Naive thymus-derived CD4-positive, alpha-beta T cell (primary cell): ENCODE measurements around the gene TMEM9. TPM values are rescaled to one million over a fixed set of nuclear protein-coding genes. Genes with fewer than 3 reads are reported as not detected.

Source experiments
- ATAC-seq: fragments of 150-1000 bp; cut with Tn5 transposase; 2 replicates; pipeline ENCODE4 v1.10.0; 2021; ENCODE audit warnings: mild to moderate bottlenecking, moderate library complexity
- CTCF ChIA-PET: fragments of 350-600 bp; sonication (Branson Sonifier 250); formaldehyde crosslinking; loops from one replicate; lab custom pipeline; 2021; ENCODE audit warnings: antibody characterized with exemption; lab: Charles Lee
- POLR2A ChIA-PET: fragments of 350-600 bp; sonication (Branson Sonifier 250); formaldehyde crosslinking; loops from one replicate; lab custom pipeline; 2021; ENCODE audit warnings: antibody characterized with exemption, inconsistent platforms; lab: Charles Lee
- DNase-seq, 9 donors: peaks; one replicate each; pipeline versions ENCODE4 v3.0.0 to v3.0.0-alpha.2; 2020 to 2022; ENCODE audit warnings: mixed read lengths in 1 of 9
- H3K27ac ChIP-seq: one replicate; pipeline ENCODE4 v1.7.0; 2013; ENCODE audit warnings: mild to moderate bottlenecking, low read depth, low read length, moderate library complexity
- H3K27me3 ChIP-seq, 2 donors: one replicate each; pipeline ENCODE4 v1.7.0; 2013; ENCODE audit warnings: low read length in 2 of 2, mild to moderate bottlenecking in 2 of 2, moderate library complexity in 2 of 2; ENCODE audit not compliant: control insufficient read depth in 2 of 2, insufficient read depth in 2 of 2
- H3K36me3 ChIP-seq, 3 experiments: 1 replicate in 2 of 3; 2 replicates in 1 of 3; pipeline ENCODE4 v1.7.0; 2013; ENCODE audit warnings: low read length in 3 of 3, mild to moderate bottlenecking in 3 of 3, moderate library complexity in 1 of 3; ENCODE audit not compliant: insufficient read depth in 3 of 3, control insufficient read depth in 2 of 3
- H3K4me1 ChIP-seq, 2 donors: one replicate each; pipeline ENCODE4 v1.7.0; 2013; ENCODE audit warnings: low read length in 2 of 2, mild to moderate bottlenecking in 2 of 2, moderate library complexity in 1 of 2; ENCODE audit not compliant: control insufficient read depth in 2 of 2, insufficient read depth in 2 of 2
- H3K4me3 ChIP-seq: 2 replicates; pipeline ENCODE4 v1.7.0; 2013; ENCODE audit warnings: mild to moderate bottlenecking, low read length
- H3K9me3 ChIP-seq, 3 experiments: 1 replicate in 2 of 3; 2 replicates in 1 of 3; pipeline ENCODE4 v1.7.0; 2013; ENCODE audit warnings: low read length in 3 of 3; ENCODE audit not compliant: control insufficient read depth in 2 of 3
- H3K27ac Mint-ChIP-seq, 9 donors: one replicate each; pipeline ENCODE4 v1.8.0; 2020 to 2022; ENCODE audit warnings: mixed read lengths in 9 of 9, mild to moderate bottlenecking in 8 of 9, moderate library complexity in 5 of 9, inconsistent platforms in 2 of 9
- H3K27me3 Mint-ChIP-seq, 5 donors: one replicate each; pipeline ENCODE4 v1.8.0; 2021 to 2022; ENCODE audit warnings: mixed read lengths in 5 of 5, mild to moderate bottlenecking in 1 of 5
- H3K36me3 Mint-ChIP-seq, 5 donors: one replicate each; pipeline ENCODE4 v1.8.0; 2020 to 2022; ENCODE audit warnings: mixed read lengths in 5 of 5, mild to moderate bottlenecking in 3 of 5, inconsistent platforms in 1 of 5
- H3K4me1 Mint-ChIP-seq, 7 donors: one replicate each; pipeline ENCODE4 v1.8.0; 2020 to 2022; ENCODE audit warnings: mixed read lengths in 7 of 7, mild to moderate bottlenecking in 3 of 7, inconsistent platforms in 1 of 7
- H3K4me3 Mint-ChIP-seq, 10 donors: one replicate each; pipeline ENCODE4 v1.8.0; 2020 to 2022; ENCODE audit warnings: mild to moderate bottlenecking in 10 of 10, mixed read lengths in 10 of 10, moderate library complexity in 6 of 10, inconsistent platforms in 2 of 10
- H3K9me3 Mint-ChIP-seq, 11 donors: one replicate each; pipeline ENCODE4 v1.8.0; 2020 to 2022; ENCODE audit warnings: mixed read lengths in 11 of 11, mild to moderate bottlenecking in 4 of 11, inconsistent platforms in 1 of 11, moderate library complexity in 1 of 11
- intact Hi-C, 2 donors: fragments of 100-400 bp; cut with micrococcal nuclease; formaldehyde crosslinking; loops; one replicate each; pipeline ENCODE4 v1.15.1; 2023
- polyA plus RNA-seq, 2 donors: library from polyadenylated mRNA; unstranded; fragments of 300-500 nt; fragmentation: Illumina TruSeq; gene quantifications; one replicate each; pipeline ENCODE4 v1.2.3, GENCODE V29; 2021
- total RNA-seq, 6 experiments: library from RNA in 5 of 6; stranded (reverse) in 5 of 6; gene quantifications; 1 replicate in 5 of 6; 2 replicates in 1 of 6; pipeline ENCODE4 v1.2.3 and lab custom pipeline; 2021 to 2026

The TMEM9 gene
- total and polyA plus RNA-seq, 7 experiments from 2014 or later, result 15.3 to 56.4 (median 22.7) TPM

DNA sequence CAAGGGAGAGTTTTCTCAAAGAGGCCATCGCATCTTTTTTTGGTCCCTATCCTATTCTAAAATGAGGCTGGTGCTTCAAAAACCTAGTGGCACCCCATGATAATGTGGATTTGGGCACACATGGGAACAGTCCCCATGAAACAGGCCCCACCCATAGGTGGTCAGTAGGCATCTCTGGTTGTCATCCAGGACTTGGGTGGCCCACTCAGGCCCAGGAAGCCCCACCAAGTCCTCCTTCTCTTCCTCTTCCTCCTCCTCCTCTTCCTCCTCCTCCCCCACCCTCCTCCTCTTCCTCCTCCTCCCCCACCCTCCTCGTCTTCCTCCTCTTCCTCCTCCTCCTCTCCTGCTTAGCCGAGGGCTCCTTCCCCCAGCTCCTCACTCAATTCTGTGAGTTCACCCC, 42.6 kb downstream of the TMEM9 start:
- Histone ChIP-seq H3K27ac (no peak overlapping the region), H3K27me3 (no peaks in the 10 kb centered on the region), H3K4me1 (peaks cover 0 to 7% of the 10 kb centered on the region in 2 donors), H3K4me3 (no peak overlapping the region), H3K36me3 (peaks cover 0 to 4% (median 0%) of the 10 kb centered on the region in 3 experiments), H3K9me3 (no peaks in the 10 kb centered on the region)
- intact Hi-C loops, result no loop called here
- ATAC-seq (no peak), DNase-seq (no peak)
- H3K4me1 Mint-ChIP-seq, result peaks cover 1 to 23% (median 13%) of the 10 kb centered on the region in 7 donors
- POLR2A ChIA-PET, result no interaction called here
- H3K36me3 Mint-ChIP-seq, result no peaks in the 10 kb centered on the region
- CTCF ChIA-PET, result no interaction called here
- peak overlapping the region in 1 of 9 donors; percentile 15 for H3K27ac Mint-ChIP-seq
- H3K9me3 Mint-ChIP-seq, result peaks cover 0 to 2% (median 0%) of the 10 kb centered on the region in 11 donors
- peaks cover 0 to 32% (median 0%) of the 10 kb centered on the region in 5 donors for H3K27me3 Mint-ChIP-seq
- no peak overlapping the region for H3K4me3 Mint-ChIP-seq

DNA sequence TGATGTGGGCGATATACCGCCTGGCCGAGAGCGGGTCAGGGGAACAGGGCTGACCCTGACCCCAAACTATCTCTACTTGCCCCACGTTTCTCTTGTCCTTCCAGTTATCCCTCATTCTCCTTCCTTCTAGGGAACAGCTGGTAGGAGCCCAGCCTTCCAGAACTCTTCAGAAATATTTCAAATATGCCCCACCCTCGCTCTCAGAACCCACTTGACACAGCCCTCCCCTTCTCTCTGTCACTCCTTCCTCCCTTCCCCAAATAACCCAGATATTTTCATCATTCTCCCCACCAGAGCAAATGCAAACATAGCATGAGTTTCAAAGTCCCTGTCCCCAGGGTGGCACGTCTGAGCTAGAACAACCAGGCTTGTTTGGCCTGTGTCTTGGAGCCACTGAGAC, 43.1 kb downstream of the TMEM9 start:
- Mint-ChIP-seq H3K36me3 (no peaks in the 10 kb centered on the region), H3K27me3 (peaks cover 0 to 28% (median 0%) of the 10 kb centered on the region in 5 donors), H3K9me3 (peaks cover 0 to 2% (median 0%) of the 10 kb centered on the region in 11 donors), H3K4me1 (peaks cover 1 to 19% (median 10%) of the 10 kb centered on the region in 7 donors), H3K27ac (peak overlapping the region in 2 of 9 donors; percentile 15 to 48), H3K4me3 (no peak overlapping the region)
- H3K36me3 ChIP-seq, result peaks cover 0 to 4% (median 0%) of the 10 kb centered on the region in 3 experiments
- peaks cover 0 to 7% of the 10 kb centered on the region in 2 donors for H3K4me1 ChIP-seq
- H3K4me3 ChIP-seq, result no peak overlapping the region
- H3K27me3 ChIP-seq, result no peaks in the 10 kb centered on the region
- DNase-seq (no peak), ATAC-seq (no peak)
- CTCF ChIA-PET, result no interaction called here
- POLR2A ChIA-PET, result no interaction called here
- no peaks in the 10 kb centered on the region for H3K9me3 ChIP-seq
- intact Hi-C loops, result no loop called here
- H3K27ac ChIP-seq, result no peak overlapping the region

- Mint-ChIP-seq H3K36me3 (no peaks in the 10 kb centered on the region), H3K27ac (peak overlapping the region in 2 of 9 donors; percentile 15 to 65), H3K27me3 (peaks cover 0 to 24% (median 0%) of the 10 kb centered on the region in 5 donors), H3K9me3 (peaks cover 0 to 2% (median 0%) of the 10 kb centered on the region in 11 donors), H3K4me3 (no peak overlapping the region), H3K4me1 (peaks cover under 1 to 14% (median 7%) of the 10 kb centered on the region in 7 donors)
- Histone ChIP-seq H3K4me3 (no peak overlapping the region), H3K27ac (no peak overlapping the region), H3K4me1 (peaks cover 0 to 5% of the 10 kb centered on the region in 2 donors), H3K9me3 (no peaks in the 10 kb centered on the region), H3K27me3 (no peaks in the 10 kb centered on the region), H3K36me3 (peaks cover 0 to 4% (median 0%) of the 10 kb centered on the region in 3 experiments)
- DNase-seq (no peak), ATAC-seq (no peak)
- intact Hi-C loops, result no loop called here
- ChIA-PET POLR2A (no interaction called here), CTCF (no interaction called here)
Observed at GRCh38 chr1:201110616-201111015, 43.7 kb downstream of the TMEM9 start.

GRCh38 chr1:201110138-201110537, 44.1 kb downstream of the TMEM9 start:
- intact Hi-C loops, result no loop called here
- Histone ChIP-seq H3K4me1 (peaks cover 0 to under 1% of the 10 kb centered on the region in 2 donors), H3K36me3 (peaks cover 0 to 4% (median 0%) of the 10 kb centered on the region in 3 experiments), H3K27me3 (no peaks in the 10 kb centered on the region), H3K4me3 (no peak overlapping the region), H3K27ac (no peak overlapping the region), H3K9me3 (no peaks in the 10 kb centered on the region)
- DNase-seq, result no peak
- H3K4me1 Mint-ChIP-seq, result peaks cover 0 to 11% (median 7%) of the 10 kb centered on the region in 7 donors
- no peak overlapping the region for H3K27ac Mint-ChIP-seq
- peaks cover 0 to 2% (median 0%) of the 10 kb centered on the region in 11 donors for H3K9me3 Mint-ChIP-seq
- ChIA-PET POLR2A (interaction anchor here (0.9 kb wide), 1 partner anchor 9 kb away, joined by 3 read pairs; no protein-coding TSS in a partner anchor), CTCF (no interaction called here)
- H3K27me3 Mint-ChIP-seq, result peaks cover 0 to 20% (median 0%) of the 10 kb centered on the region in 5 donors
- ATAC-seq, result no peak
- no peaks in the 10 kb centered on the region for H3K36me3 Mint-ChIP-seq
- no peak overlapping the region for H3K4me3 Mint-ChIP-seq

GRCh38 chr1:201109651-201110050, 44.6 kb downstream of the TMEM9 start:
- peaks cover 0 to 8% (median 4%) of the 10 kb centered on the region in 7 donors for H3K4me1 Mint-ChIP-seq
- H3K36me3 Mint-ChIP-seq, result no peaks in the 10 kb centered on the region
- H3K27ac ChIP-seq, result no peak overlapping the region
- peaks cover 0 to 18% (median 0%) of the 10 kb centered on the region in 5 donors for H3K27me3 Mint-ChIP-seq
- ChIA-PET POLR2A (interaction anchor here (0.9 kb wide), 1 partner anchor 10 kb away, joined by 3 read pairs; no protein-coding TSS in a partner anchor), CTCF (no interaction called here)
- no peaks in the 10 kb centered on the region for H3K9me3 ChIP-seq
- no peak overlapping the region for H3K4me3 ChIP-seq
- ATAC-seq (no peak), DNase-seq (no peak)
- H3K27ac Mint-ChIP-seq, result no peak overlapping the region
- H3K9me3 Mint-ChIP-seq, result peaks cover 0 to 2% (median 0%) of the 10 kb centered on the region in 11 donors
- H3K27me3 ChIP-seq, result no peaks in the 10 kb centered on the region
- intact Hi-C loops, result no loop called here
- H3K4me3 Mint-ChIP-seq, result no peak overlapping the region
- peaks cover 0 to 4% (median 0%) of the 10 kb centered on the region in 3 experiments for H3K36me3 ChIP-seq
- no peaks in the 10 kb centered on the region for H3K4me1 ChIP-seq

- H3K27me3 ChIP-seq, result no peaks in the 10 kb centered on the region
- ATAC-seq (no peak), DNase-seq (no peak)
- intact Hi-C loops, result no loop called here
- Mint-ChIP-seq H3K27me3 (peaks cover 0 to 11% (median 0%) of the 10 kb centered on the region in 5 donors), H3K4me1 (no peaks in the 10 kb centered on the region), H3K4me3 (no peak overlapping the region), H3K9me3 (peaks cover 0 to 2% (median 0%) of the 10 kb centered on the region in 11 donors), H3K27ac (peak overlapping the region in 1 of 9 donors; percentile 36), H3K36me3 (no peaks in the 10 kb centered on the region)
- no peak overlapping the region for H3K27ac ChIP-seq
- ChIA-PET POLR2A (no interaction called here), CTCF (interaction anchor here (0.6 kb wide), 1 partner anchor 63 kb away, joined by 3 read pairs; no protein-coding TSS in a partner anchor)
- H3K36me3 ChIP-seq, result no peaks in the 10 kb centered on the region
- no peak overlapping the region for H3K4me3 ChIP-seq
- no peaks in the 10 kb centered on the region for H3K9me3 ChIP-seq
- H3K4me1 ChIP-seq, result no peaks in the 10 kb centered on the region
Observed at GRCh38 chr1:201108614-201109013, 45.7 kb downstream of the TMEM9 start.

GRCh38 chr1:201105688-201106087, 48.6 kb downstream of the TMEM9 start:
- H3K4me1 ChIP-seq, result no peaks in the 10 kb centered on the region
- H3K9me3 Mint-ChIP-seq, result peaks cover 0 to under 1% (median 0%) of the 10 kb centered on the region in 11 donors
- H3K27ac ChIP-seq, result no peak overlapping the region
- no peaks in the 10 kb centered on the region for H3K36me3 ChIP-seq
- no peaks in the 10 kb centered on the region for H3K27me3 ChIP-seq
- no peak overlapping the region for H3K27ac Mint-ChIP-seq
- no peak overlapping the region for H3K4me3 Mint-ChIP-seq
- ChIA-PET POLR2A (no interaction called here), CTCF (no interaction called here)
- intact Hi-C loops, result no loop called here
- DNase-seq, result no peak
- no peaks in the 10 kb centered on the region for H3K4me1 Mint-ChIP-seq
- no peak for ATAC-seq
- H3K27me3 Mint-ChIP-seq, result peaks cover 0 to 3% (median 0%) of the 10 kb centered on the region in 5 donors
- no peaks in the 10 kb centered on the region for H3K36me3 Mint-ChIP-seq
- no peaks in the 10 kb centered on the region for H3K9me3 ChIP-seq
- H3K4me3 ChIP-seq, result no peak overlapping the region
